Keratinocyte (primary cell): ENCODE measurements around the gene TRIM65.

Source experiments
- CTCF ChIP-seq, 3 experiments: IDR thresholded peaks in 1 of 3; conservative IDR thresholded peaks in 1 of 3; optimal IDR thresholded peaks in 1 of 3; 2 replicates in 2 of 3; 3 replicates in 1 of 3; pipeline versions ENCODE3 to v1.5.1; 2011; ENCODE audit warnings: low read length in 3 of 3, mild to moderate bottlenecking in 3 of 3, moderate library complexity in 2 of 3, control low read depth in 1 of 3, inconsistent platforms in 1 of 3; ENCODE audit not compliant: insufficient read depth in 2 of 3; ENCODE audit errors: extremely low read depth in 1 of 3
- EZH2 ChIP-seq: IDR thresholded peaks from one replicate; pipeline ENCODE4 v1.6.1; 2012; ENCODE audit warnings: inconsistent platforms, mild to moderate bottlenecking, low read length, moderate library complexity

DNA sequence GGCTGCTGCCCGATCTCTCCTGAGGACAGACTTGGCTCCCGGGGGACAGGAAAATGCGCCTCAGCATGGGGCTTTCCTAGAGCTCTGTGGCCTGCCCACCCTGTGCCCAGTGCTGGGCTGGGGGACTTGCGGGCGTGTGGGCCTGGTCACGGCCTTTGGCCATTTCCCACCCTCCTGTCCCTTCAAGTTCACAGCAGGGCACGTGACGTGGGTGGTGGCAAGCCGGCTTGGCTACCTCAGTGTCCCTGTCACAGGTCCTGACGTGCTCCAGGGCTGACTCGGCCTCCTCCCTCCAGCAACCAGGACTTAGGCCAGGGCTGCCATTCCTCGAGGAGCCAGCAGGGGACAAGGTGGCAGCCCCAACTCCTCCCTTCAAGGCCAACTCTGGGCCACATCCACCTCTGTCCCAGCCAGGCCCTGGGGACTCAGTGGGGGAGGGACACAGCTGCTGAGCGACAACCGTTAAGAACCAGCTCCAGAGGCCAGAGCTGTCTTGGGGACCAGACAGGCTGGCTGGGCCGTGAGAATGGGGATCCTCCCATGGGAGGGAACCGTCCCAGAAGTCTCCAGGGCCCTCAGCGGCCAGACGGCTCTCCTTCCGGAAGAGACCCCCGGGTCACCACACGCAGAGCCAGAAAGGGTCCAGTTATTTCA lies 51.6 kb downstream of the TRIM65 start:
- TF ChIP-seq CTCF (optimal IDR thresholded peaks at IDR 0.05 in 1 of 3, IDR thresholded peaks at IDR 0.05 in 1 of 3, conservative IDR thresholded peaks at IDR 0.05 in 1 of 3; ENCODE audit: extremely low read depth in 1 of 3, insufficient read depth in 2 of 3, low read length in 3 of 3) (peak; percentile 79 to 87 (median 83)), EZH2 (no peak)
